GM12892 (cell line): ENCODE data around the gene GJA9.
"Not testable (repeated sequence)": the region's sequence is repeated elsewhere in the genome, so short reads cannot be mapped to it uniquely, and the experiment has no call there.

Experiments used
- DNase-seq: peaks from one replicate; pipeline ENCODE4 v3.0.0; 2011; ENCODE audit not compliant: insufficient read length
- FAIRE-seq: peaks from 2 replicates; lab custom pipeline; 2011; peaks lifted over from hg19 to GRCh38; lab: Jason Lieb, UNC
- POLR2A ChIP-seq: IDR thresholded peaks from 2 replicates; pipeline ENCODE4 v1.6.1; 2011; ENCODE audit warnings: low read depth, low read length, control low read depth
- POLR2AphosphoS5 ChIP-seq: IDR thresholded peaks from 2 replicates; pipeline ENCODE4 v1.6.1; 2011; ENCODE audit warnings: low read depth, low read length, control low read depth
- TAF1 ChIP-seq: IDR thresholded peaks from 2 replicates; pipeline ENCODE4 v1.6.1; 2011; ENCODE audit warnings: low read depth, mild to moderate bottlenecking, control low read depth, low read length, borderline replicate concordance

The GJA9 gene

DNA sequence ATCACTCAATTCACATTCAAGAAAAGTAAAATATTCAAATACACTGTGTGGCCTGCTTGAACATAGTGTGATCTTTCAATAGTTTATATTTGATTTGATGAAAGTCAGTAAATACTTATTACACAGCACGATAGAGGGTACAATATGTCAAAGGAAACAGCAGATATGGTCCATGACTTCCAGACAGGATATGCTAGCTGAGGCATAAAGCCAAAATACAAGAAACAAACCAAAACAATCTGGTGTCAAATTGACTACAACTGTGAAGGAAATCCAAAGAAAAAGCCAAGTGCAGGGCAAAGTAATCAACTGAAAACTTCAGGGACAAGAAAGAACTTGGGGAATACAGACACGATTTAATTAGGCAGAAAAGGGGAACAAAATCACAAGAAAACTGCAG lies 41.1 kb downstream of the GJA9 start:
- DNase-seq (no peak), FAIRE-seq (no peak)
- TF ChIP-seq TAF1 = no peak
- no peak for TF ChIP-seq POLR2AphosphoS5
- TF ChIP-seq POLR2A = no peak

DNA sequence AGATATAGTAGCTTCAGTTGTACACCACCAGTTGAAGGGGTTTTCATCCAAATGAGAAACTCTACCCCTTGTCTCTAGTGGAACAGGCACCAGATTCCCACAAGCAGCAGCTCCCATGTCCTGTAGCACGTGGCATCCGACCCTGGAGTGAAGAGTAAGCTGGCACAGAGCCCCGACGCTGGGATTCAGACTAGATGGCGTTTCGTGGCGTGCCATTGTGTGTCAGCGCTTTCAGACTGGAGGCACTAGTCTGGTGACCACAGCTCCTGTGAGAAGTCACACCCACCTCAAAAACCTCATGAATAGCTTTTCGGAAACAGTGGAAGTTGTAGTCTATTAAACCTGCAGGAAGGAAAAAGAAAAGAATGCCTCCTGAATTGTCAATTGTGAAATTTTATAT lies 42.0 kb downstream of the GJA9 start:
- FAIRE-seq (no peak), DNase-seq (no peak)
- TF ChIP-seq POLR2AphosphoS5 (no peak), TAF1 (no peak), POLR2A (no peak)

DNA sequence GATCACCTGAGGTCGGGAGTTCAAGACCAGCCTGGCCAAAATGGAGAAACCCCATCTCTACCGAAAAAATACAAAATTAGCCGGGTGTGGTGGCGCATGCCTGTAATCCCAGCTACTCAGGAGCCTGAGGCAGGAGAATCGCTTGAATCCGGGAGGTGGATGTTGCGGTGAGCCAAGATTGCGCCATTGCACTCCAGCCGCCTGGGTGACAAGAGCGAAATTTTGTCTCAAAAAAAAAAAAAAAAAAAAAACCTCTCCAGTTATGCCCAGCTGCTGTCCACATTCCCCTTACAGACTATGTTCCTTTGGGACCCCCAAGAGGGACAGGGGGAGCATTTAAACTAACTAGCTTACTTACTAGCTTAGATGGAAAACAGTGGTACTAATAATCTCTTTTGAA lies 45.1 kb downstream of the GJA9 start:
- DNase-seq, FAIRE-seq: not testable (repeated sequence)

DNA sequence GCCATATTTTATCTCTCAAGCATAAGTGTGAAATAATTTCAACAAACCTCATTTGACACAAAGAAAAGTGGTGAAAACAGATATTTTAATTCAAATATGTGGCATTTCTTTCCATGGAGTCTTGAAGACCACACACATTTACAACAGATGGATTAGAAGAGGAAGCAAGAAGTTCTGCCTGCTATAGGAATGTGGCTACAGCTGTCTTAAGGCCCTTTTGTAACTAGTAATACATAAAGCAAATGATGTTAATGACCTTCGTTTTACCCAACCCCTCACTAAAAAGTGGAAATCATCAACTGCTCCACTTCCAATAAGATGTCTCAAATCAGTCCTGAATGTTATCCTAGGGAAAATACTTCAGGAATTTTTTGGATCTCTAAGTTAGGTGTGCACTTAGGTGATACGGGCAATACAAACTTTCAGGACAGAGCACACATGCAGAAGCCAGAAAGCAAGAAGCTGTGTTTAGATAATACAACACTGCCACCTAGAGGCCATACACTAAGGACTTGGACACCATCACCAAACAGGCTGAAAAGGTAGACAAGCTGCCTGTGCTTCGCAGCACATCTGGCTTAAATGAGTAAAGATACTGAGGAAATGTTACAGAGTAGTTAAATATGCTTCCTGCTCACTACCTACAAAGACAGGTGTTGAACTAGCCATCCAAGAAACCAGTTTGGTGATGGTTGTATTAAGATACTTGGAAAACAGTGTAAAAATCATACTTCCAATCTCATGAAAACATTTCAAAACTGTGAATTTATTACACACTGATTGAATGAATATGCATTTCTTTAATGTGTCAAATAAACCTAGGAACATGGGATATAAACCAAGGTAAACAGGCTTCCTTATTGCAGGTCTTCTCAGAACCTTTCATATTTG lies 46.2 kb downstream of the GJA9 start:
- TF ChIP-seq POLR2AphosphoS5 = no peak
- no peak for TF ChIP-seq TAF1
- TF ChIP-seq POLR2A = no peak
- peak; percentile 95 for FAIRE-seq
- DNase-seq = no peak

DNA sequence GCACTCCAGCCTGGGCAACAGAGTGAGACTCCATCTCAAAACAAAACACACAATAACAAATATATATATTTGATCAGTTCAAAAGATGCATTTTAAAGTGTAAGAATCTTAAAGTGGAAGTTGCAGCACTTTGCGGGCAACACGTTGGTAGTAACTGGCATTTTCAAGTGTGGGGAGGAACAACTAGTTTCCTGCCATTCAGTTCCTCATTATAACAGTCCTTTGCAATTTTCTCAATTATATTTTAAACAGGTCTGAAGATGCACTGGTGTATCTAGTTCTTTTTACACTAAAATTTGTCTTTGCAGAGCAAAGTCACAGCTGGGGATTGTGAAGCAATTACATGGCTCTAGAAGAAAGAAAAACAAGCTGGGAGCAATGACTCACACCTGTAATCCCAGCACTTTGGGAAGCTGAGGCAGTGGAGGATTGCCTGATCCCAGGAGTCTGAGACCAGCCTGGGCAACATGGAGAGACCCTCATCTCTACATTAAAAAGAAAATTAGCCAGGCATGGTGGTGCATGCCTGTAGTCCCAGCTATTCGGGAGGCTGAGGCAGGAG lies 47.1 kb downstream of the GJA9 start:
- FAIRE-seq (no peak), DNase-seq (no peak)
- no peak for TF ChIP-seq POLR2AphosphoS5
- TF ChIP-seq TAF1 = no peak
- no peak for TF ChIP-seq POLR2A

DNA sequence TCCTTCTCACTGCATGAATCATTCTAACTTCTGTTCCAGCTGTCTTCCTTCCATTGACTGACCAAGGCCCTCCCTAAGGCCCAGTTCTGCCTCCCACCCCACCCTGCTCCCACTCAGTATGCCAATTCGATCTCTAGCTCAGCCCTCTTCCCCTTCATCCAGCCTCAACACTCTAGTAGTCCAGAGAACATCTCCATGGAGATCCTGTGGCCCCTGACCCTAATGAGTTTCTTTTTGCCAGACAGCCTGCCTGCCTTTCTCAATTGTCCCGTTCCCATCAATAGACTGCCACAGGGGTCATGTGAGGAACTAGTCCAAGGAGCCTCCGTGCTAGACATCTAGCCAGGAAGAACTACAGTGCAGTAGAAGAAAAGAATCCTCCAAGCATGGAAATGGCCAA lies 48.2 kb downstream of the GJA9 start:
- FAIRE-seq = no peak

DNA sequence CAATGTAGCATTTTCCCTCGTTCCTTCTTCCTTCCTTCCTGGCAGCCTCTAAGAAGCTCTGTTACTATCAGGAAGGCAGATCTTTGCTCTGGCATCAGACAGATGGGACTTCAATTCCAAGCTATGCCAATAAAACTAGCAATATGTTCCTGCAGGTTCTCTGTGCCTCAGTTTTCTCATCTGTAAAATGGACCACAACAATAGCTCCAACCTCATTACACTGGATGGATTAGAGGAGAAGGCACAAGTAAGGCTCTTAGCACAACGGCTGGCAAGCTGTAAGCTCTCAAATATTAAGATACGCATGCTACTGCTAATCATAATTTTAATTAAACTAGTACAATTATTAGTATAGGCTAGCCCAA lies 49.0 kb downstream of the GJA9 start:
- no peak for TF ChIP-seq POLR2A
- TF ChIP-seq TAF1 = no peak
- no peak for TF ChIP-seq POLR2AphosphoS5
- FAIRE-seq (no peak), DNase-seq (no peak)

More for the DNA sequence above, 48.2 kb downstream of the GJA9 start:
- DNase-seq = no peak
- TF ChIP-seq TAF1 (no peak), POLR2A (no peak), POLR2AphosphoS5 (no peak)

DNA sequence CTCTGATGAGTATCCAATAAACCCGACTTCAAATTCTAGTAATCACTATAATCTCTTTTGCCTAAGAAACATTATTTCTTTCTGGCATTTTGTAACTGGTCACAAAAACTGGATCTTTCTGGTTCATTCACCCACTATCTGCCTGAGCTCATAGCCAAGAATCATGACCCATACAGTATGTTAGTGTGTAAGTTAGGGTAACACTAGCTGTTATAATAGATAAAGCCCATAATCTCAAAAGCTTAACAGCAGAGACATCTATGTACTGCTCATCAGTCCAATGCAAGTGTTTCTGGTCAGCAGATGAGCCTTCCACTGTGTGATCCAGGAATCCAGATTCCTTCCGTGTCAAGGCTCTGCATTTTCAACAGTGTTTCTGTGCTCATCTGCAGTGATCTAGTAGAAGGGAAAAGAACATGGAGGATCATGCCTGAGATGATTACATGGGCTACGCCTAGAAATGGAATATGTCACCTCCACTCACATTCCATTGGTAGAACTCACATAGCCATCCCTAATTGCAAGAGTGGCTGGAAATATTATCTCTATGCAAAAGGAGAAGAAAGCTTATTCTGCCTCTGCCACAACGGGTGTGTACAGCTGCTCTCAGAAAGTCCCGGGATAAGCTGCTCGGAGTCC lies 49.5 kb downstream of the GJA9 start:
- DNase-seq (no peak), FAIRE-seq (no peak)
- TF ChIP-seq TAF1 (no peak), POLR2AphosphoS5 (no peak), POLR2A (no peak)

DNA sequence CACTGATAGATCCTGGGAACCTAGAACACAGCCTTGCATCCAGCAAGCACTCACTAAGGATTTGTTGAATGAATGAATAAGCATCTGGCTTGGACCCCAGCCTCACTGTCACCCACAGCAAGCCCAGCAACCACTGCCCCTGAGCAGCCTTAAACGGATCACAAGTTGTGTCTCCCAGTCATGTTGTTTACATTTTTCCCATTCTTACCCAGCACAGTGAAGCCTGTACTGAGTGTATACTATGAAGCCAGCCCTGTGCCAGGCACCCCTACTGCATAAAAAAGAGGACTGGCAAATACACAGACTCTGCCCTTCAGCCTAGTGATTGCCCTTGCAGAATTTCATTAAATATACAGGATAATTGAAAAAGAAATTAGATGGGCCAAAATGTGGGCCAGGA lies 52.0 kb downstream of the GJA9 start:
- TF ChIP-seq POLR2AphosphoS5 (no peak), POLR2A (no peak), TAF1 (no peak)
- no peak for DNase-seq

DNA sequence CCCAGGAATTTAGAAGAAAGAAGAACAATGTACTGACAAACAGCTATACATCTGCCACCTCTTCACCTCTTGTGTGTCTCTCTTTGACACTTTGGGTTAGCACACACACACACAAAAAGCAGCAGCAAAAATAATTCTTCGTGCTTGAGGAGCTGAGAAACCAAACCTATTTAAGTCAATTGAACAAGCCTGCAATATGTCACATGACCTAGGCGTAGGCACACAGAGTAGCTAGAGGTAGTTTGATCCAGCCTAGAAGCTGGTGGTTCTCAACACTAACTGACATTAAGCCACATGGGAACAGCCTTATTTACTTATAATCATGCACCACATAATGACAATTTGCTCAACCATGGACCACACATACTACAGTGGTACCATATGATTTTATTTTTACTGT lies 54.1 kb downstream of the GJA9 start:
- TF ChIP-seq TAF1 (no peak), POLR2AphosphoS5 (no peak), POLR2A (no peak)
- DNase-seq (no peak), FAIRE-seq (no peak)

More for the DNA sequence above, 52.0 kb downstream of the GJA9 start:
- FAIRE-seq = no peak

DNA sequence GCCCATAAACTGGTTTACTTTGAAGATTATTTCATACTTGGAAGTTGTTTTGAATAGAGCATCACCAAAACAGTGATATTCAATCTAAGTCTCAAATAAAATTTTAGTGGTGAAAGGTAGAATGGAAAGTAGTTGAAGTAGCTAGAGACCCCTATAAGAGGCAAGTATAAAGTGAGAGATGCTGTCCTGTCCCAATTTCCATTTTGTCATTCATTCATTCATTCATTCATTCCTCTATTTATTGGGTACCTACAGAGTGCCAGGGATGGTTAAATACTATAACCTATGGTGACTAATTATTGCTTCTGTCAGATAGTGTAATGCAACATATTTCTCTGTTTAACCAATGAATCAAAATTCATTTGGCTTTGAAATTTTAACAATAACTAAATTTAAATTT lies 54.5 kb downstream of the GJA9 start:
- TF ChIP-seq TAF1 (no peak), POLR2AphosphoS5 (no peak), POLR2A (no peak)
- DNase-seq (no peak), FAIRE-seq (no peak)

DNA sequence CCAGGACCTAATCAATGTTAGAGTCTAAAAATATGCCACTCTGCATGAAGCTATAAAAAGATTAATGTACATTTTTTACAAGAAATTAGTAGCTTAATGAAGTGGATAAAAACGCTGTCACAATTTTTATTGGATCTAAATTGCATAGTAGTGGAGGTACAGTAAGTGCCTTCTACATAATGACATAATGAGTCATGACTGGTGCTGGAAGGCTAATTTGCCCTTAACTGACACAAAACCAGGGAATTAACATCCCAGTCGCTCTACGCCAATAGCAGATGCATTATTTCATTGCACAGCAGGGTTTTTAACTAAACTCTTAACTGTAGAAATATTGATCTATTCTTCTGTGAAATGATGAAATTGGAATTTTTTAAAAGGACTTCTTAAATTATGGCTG lies 55.1 kb downstream of the GJA9 start:
- FAIRE-seq = no peak

More for the DNA sequence above, 55.1 kb downstream of the GJA9 start:
- no peak for DNase-seq
- TF ChIP-seq POLR2A (no peak), POLR2AphosphoS5 (no peak), TAF1 (no peak)
